HepG2 (cell line): Measurements from ENCODE around the gene ZNF491. TPM values are rescaled to one million over a fixed set of nuclear protein-coding genes. Genes with fewer than 3 reads are reported as not detected.

Source experiments
- ATAC-seq: fragments of 200-7000 bp; cut with Tn5 transposase; 3 replicates; pipeline ENCODE4 v1.9.1; 2020; ENCODE audit warnings: mild to moderate bottlenecking, moderate library complexity
- BruUV-seq: library from RNA; stranded (reverse); fragments of 400-500 nt; replicated peaks from 2 replicates; lab custom pipeline; 2021; lab: Mats Ljungman, UMichigan
- CTCF ChIA-PET: fragments of 300-600 bp; formaldehyde crosslinking; extraction: SDS; loops from one replicate; lab custom pipeline; 2021; ENCODE audit warnings: low total read pairs, inconsistent platforms, low intra/inter-chr PET ratio; lab: Yijun Ruan, JAX
- POLR2A ChIA-PET: fragments of 350-600 bp; sonication (Branson Sonifier 250); formaldehyde crosslinking; loops from one replicate; lab custom pipeline; 2020; ENCODE audit warnings: antibody characterized with exemption, inconsistent platforms; lab: Yijun Ruan, JAX
- DNase-seq: peaks from one replicate; pipeline ENCODE4 v3.0.0-alpha.2; 2015; ENCODE audit warnings: low spot score
- FAIRE-seq: peaks from 3 replicates; lab custom pipeline; 2011; peaks lifted over from hg19 to GRCh38; lab: Jason Lieb, UNC
- H2AFZ ChIP-seq: one replicate; pipeline ENCODE4 v1.6.1; 2011; ENCODE audit warnings: low read length, inconsistent platforms
- H3K27ac ChIP-seq: fragments of 300-600 bp; 3 replicates; pipeline ENCODE4 v1.8.0; 2011; ENCODE audit warnings: mixed run types, mild to moderate bottlenecking, mixed read lengths, low read length, inconsistent platforms; ENCODE audit not compliant: insufficient read depth; ENCODE audit errors: extremely low read length
- H3K27me3 ChIP-seq, 2 experiments: fragments of 200-600 bp in 1 of 2; 2 replicates in 1 of 2; 3 replicates in 1 of 2; pipeline versions ENCODE4 v1.6.0 to v1.8.0; 2011; ENCODE audit warnings: low read length in 2 of 2, mild to moderate bottlenecking in 2 of 2, moderate library complexity in 2 of 2, inconsistent platforms in 1 of 2; ENCODE audit not compliant: insufficient read depth in 2 of 2, control insufficient read depth in 1 of 2
- H3K36me3 ChIP-seq, 2 experiments: fragments of 200-600 bp in 1 of 2; replicated peaks in 1 of 2; 2 replicates in 1 of 2; 3 replicates in 1 of 2; pipeline versions ENCODE4 v1.5.1 to v1.8.0; 2011; ENCODE audit warnings: low read length in 2 of 2, inconsistent platforms in 1 of 2; ENCODE audit not compliant: insufficient read depth in 2 of 2, control insufficient read depth in 1 of 2
- H3K4me1 ChIP-seq: 2 replicates; pipeline ENCODE4 v1.5.1; 2012; ENCODE audit warnings: low read length, inconsistent platforms; ENCODE audit not compliant: insufficient read depth
- H3K4me2 ChIP-seq: 2 replicates; pipeline ENCODE4 v1.6.0; 2011; ENCODE audit warnings: low read depth, low read length, inconsistent platforms
- H3K4me3 ChIP-seq, 3 experiments: fragments of 200-600 bp in 1 of 3; sonication (generic), shearing (Covaris generic) in 1 of 3; replicated peaks in 1 of 3; 2 replicates each; pipeline ENCODE4 v1.5.1; 2011 to 2016; ENCODE audit warnings: low read length in 3 of 3, inconsistent platforms in 2 of 3, low read depth in 2 of 3, mild to moderate bottlenecking in 2 of 3, control low read depth in 1 of 3, mixed read lengths in 1 of 3; ENCODE audit not compliant: insufficient read depth in 1 of 3
- H3K79me2 ChIP-seq: one replicate; pipeline ENCODE4 v1.6.1; 2011; ENCODE audit warnings: low read length, inconsistent platforms; ENCODE audit not compliant: insufficient read depth
- H3K9ac ChIP-seq: 2 replicates; pipeline ENCODE4 v1.6.0; 2011; ENCODE audit warnings: mild to moderate bottlenecking, low read depth, low read length, inconsistent platforms; ENCODE audit not compliant: insufficient read depth
- H3K9me3 ChIP-seq: 2 replicates; pipeline ENCODE4 v1.5.1; 2012; ENCODE audit warnings: mild to moderate bottlenecking, low read length
- H4K20me1 ChIP-seq: 2 replicates; pipeline ENCODE4 v1.6.0; 2011; ENCODE audit warnings: inconsistent platforms, mild to moderate bottlenecking, low read length, moderate library complexity; ENCODE audit not compliant: insufficient read depth
- ATF4 ChIP-seq, 2 experiments: fragments of 450-650 bp in 1 of 2; sonication (generic) in 1 of 2; formaldehyde crosslinking; IDR thresholded peaks; 2 replicates each; pipeline versions ENCODE4 v1.5.0 to v1.8.0; 2020 to 2022; ENCODE audit warnings: mild to moderate bottlenecking in 1 of 2, missing genetic modification reagents in 1 of 2
- BHLHE40 ChIP-seq: IDR thresholded peaks from 2 replicates; pipeline ENCODE4 v1.6.1; 2011; ENCODE audit warnings: low read length, improper control_type of control experiment
- DMAP1 ChIP-seq: IDR thresholded peaks from 2 replicates; pipeline ENCODE4 v1.6.1; 2016
- FOXJ3 ChIP-seq: sonication (generic); formaldehyde crosslinking; IDR thresholded peaks from 2 replicates; pipeline ENCODE4 v1.4.0; 2020; ENCODE audit warnings: missing genetic modification reagents, mild to moderate bottlenecking, borderline replicate concordance
- HOXD1 ChIP-seq: sonication (generic); formaldehyde crosslinking; IDR thresholded peaks from 2 replicates; pipeline ENCODE4 v1.5.0; 2020; ENCODE audit warnings: missing genetic modification reagents
- MAX ChIP-seq: IDR thresholded peaks from 2 replicates; pipeline ENCODE4 v1.6.1; 2012; ENCODE audit warnings: inconsistent platforms
- NR3C1 ChIP-seq: sonication (generic); formaldehyde crosslinking; IDR thresholded peaks from 2 replicates; pipeline ENCODE4 v1.4.0; 2020; ENCODE audit warnings: missing genetic modification reagents
- RORA ChIP-seq: sonication (generic); formaldehyde crosslinking; IDR thresholded peaks from 2 replicates; pipeline ENCODE4 v1.5.0; 2020; ENCODE audit warnings: mild to moderate bottlenecking, missing genetic modification reagents, moderate library complexity
- USF2 ChIP-seq, 2 experiments: sonication (generic) in 1 of 2; formaldehyde crosslinking in 1 of 2; IDR thresholded peaks; 2 replicates each; pipeline versions ENCODE4 v1.5.1 to v1.6.1; 2011 to 2020; ENCODE audit warnings: borderline replicate concordance in 1 of 2, low read depth in 1 of 2, low read length in 1 of 2, mild to moderate bottlenecking in 1 of 2, missing genetic modification reagents in 1 of 2, moderate library complexity in 1 of 2
- YEATS2 ChIP-seq: sonication (generic); formaldehyde crosslinking; IDR thresholded peaks from 2 replicates; pipeline ENCODE4 v1.4.0; 2020; ENCODE audit warnings: missing genetic modification reagents, borderline replicate concordance
- ZC3H4 ChIP-seq: sonication (generic); formaldehyde crosslinking; IDR thresholded peaks from 2 replicates; pipeline ENCODE4 v1.4.0; 2020; ENCODE audit warnings: missing genetic modification reagents, borderline replicate concordance
- ZFAT ChIP-seq: sonication (generic); formaldehyde crosslinking; conservative IDR thresholded peaks from 2 replicates; pipeline ENCODE4 v1.8.1; 2023; ENCODE audit warnings: missing genetic modification reagents, inconsistent platforms
- ZNF282 ChIP-seq: fragments of 450-650 bp; IDR thresholded peaks from 2 replicates; pipeline ENCODE4 v1.6.1; 2018; ENCODE audit not compliant: partially characterized antibody
- ZNF572 ChIP-seq: sonication (generic); formaldehyde crosslinking; IDR thresholded peaks from 2 replicates; pipeline ENCODE4 v1.5.1; 2020; ENCODE audit warnings: mild to moderate bottlenecking, missing genetic modification reagents
- ZNF674 ChIP-seq: sonication (generic); formaldehyde crosslinking; IDR thresholded peaks from 2 replicates; pipeline ENCODE4 v1.5.0; 2020; ENCODE audit warnings: low read depth, mild to moderate bottlenecking, missing genetic modification reagents
- ZNF7 ChIP-seq: IDR thresholded peaks from 2 replicates; pipeline ENCODE4 v1.6.1; 2016; ENCODE audit warnings: missing biosample characterization, missing genetic modification reagents
- WGBS: methylation state at CpG from one replicate; pipeline ENCODE4 v1.1.6; 2017; ENCODE audit warnings: low lambda C conversion rate; 5-methylcytosine and 5-hydroxymethylcytosine counted together
- in situ Hi-C: cut with HindIII; loops from 2 replicates; pipeline ENCODE4 v1.10.0; 2017; ENCODE audit warnings: low pct_unique_long_range_greater_than_20kb; ENCODE audit not compliant: extremely low pct_ligation_motif_present
- intact Hi-C: fragments of 100-400 bp; cut with micrococcal nuclease; formaldehyde crosslinking; loops from one replicate; pipeline ENCODE4 v1.10.0; 2022; ENCODE audit not compliant: unreplicated experiment
- polyA plus RNA-seq, 8 experiments: library from polyadenylated mRNA; depleted of rRNA in 3 of 8; stranded (reverse) in 7 of 8; unstranded in 1 of 8; fragments of >200 nt; fragmentation: Illumina TruSeq in 4 of 8; extraction: Trizol in 4 of 8; gene quantifications; 2 replicates each; pipeline versions ENCODE4 v1.2.1 to v1.2.3, GENCODE V29; 2011 to 2016; ENCODE audit warnings: low read depth in 4 of 8, missing spikeins in 1 of 8, mixed read lengths in 1 of 8; ENCODE audit not compliant: insufficient read depth in 1 of 8
- total RNA-seq, 5 experiments: library from RNA; depleted of rRNA; stranded (reverse); fragments of >200 nt; fragmentation: Illumina TruSeq; extraction: Trizol; gene quantifications; 2 replicates each; pipeline ENCODE4 v1.2.3, GENCODE V29; 2016; ENCODE audit warnings: low read depth in 1 of 5

The ZNF491 gene
- total and polyA plus RNA-seq, 2 of the 13 experiments (the other 11 are each of a cell fraction or from before 2014, with no cell fraction given) = 0.57 to 2.2 TPM

GRCh38 chr19:11759805-11760204 is 38.5 kb upstream of the ZNF491 start:
- ChIA-PET POLR2A (no interaction called here), CTCF (no interaction called here)
- BruUV-seq = no TSS peak
- Histone ChIP-seq H3K9me3 (no peaks in the 10 kb centered on the region), H3K4me3 (peak overlapping the region in 1 of 3 experiments; percentile 7; a peak in 1 of 6 replicates), H3K4me1 (peaks cover 14% of the 10 kb centered on the region), H3K4me2 (peak overlapping the region; percentile 63), H3K27me3 (peaks cover 0 to 9% of the 10 kb centered on the region in 2 experiments; a peak in 1 of 5 replicates), H3K27ac (no peak overlapping the region), H3K79me2 (no peaks in the 10 kb centered on the region), H3K36me3 (no peaks in the 10 kb centered on the region), H4K20me1 (no peaks in the 10 kb centered on the region), H2AFZ (peak overlapping the region; percentile 59), H3K9ac (no peak overlapping the region)
- DNase-seq (no peak), FAIRE-seq (peak; percentile 12), ATAC-seq (no peak; the same call in 2 of the 3 replicates)
- intact Hi-C loops = no loop called here
- in situ Hi-C loops = no loop called here
- peak; percentile 54 for TF ChIP-seq USF2 (IDR thresholded peaks at IDR 0.05; ENCODE audit: low read depth, low read length)
- peak; percentile 54; the same call in 1 of the 2 replicates for TF ChIP-seq USF2 (CRISPR knock-in tag; IDR thresholded peaks at IDR 0.05; ENCODE audit: borderline replicate concordance)
- no peak for TF ChIP-seq ZC3H4 (CRISPR knock-in tag)
- WGBS = 0% methylated on average over 6 of the region's 7 CpGs

- H3K9ac ChIP-seq = 0 out of 2 replicates have a peak overlapping the region, but pooled peaks have one; percentile 18
- CTCF ChIA-PET = no interaction called here
- in situ Hi-C loops = no loop called here
- peak overlapping the region; percentile 57 for H3K4me2 ChIP-seq
- H3K27me3 ChIP-seq = peaks cover 0 to 9% of the 10 kb centered on the region in 2 experiments; a peak in 2 of 5 replicates
- ATAC-seq = no peak
- intact Hi-C loops = no loop called here
- no peaks in the 10 kb centered on the region for H3K9me3 ChIP-seq
- H3K27ac ChIP-seq = no peak overlapping the region
- H3K36me3 ChIP-seq = no peaks in the 10 kb centered on the region
- no TSS peak for BruUV-seq
- H3K4me1 ChIP-seq = peaks cover 23% of the 10 kb centered on the region
- POLR2A ChIA-PET = interaction anchor here (0.8 to 1.0 kb wide), 2 partner anchors 66 to 69 kb away, joined by 3 read pairs; no protein-coding TSS in a partner anchor
- no peak overlapping the region for H3K4me3 ChIP-seq
- WGBS = 48% methylated on average over 3 of the region's 3 CpGs
- TF ChIP-seq RORA (CRISPR knock-in tag) (no peak), ATF4 (CRISPR knock-in tag; IDR thresholded peaks at IDR 0.05) (no peak), BHLHE40 (no peak), DMAP1 (no peak), YEATS2 (CRISPR knock-in tag) (no peak), MAX (no peak), ZNF674 (CRISPR knock-in tag) (no peak), ZNF282 (no peak), NR3C1 (CRISPR knock-in tag) (no peak), ZNF7 (no peak), ZFAT (CRISPR knock-in tag) (no peak), ZNF572 (CRISPR knock-in tag) (no peak), HOXD1 (CRISPR knock-in tag) (no peak), FOXJ3 (CRISPR knock-in tag) (no peak)
- peak overlapping the region; percentile 63 for H2AFZ ChIP-seq
- FAIRE-seq = no peak
- DNase-seq = no peak
- H3K79me2 ChIP-seq = peaks cover 5% of the 10 kb centered on the region
- no peaks in the 10 kb centered on the region for H4K20me1 ChIP-seq
Observed at GRCh38 chr19:11763117-11763516, 35.2 kb upstream of the ZNF491 start.
